Measurements from ENCODE around the gene GFM1.

Gene GFM1

GRCh38 chr3:158728851-158729250 lies 84.5 kb downstream of the GFM1 start:
- Histone ChIP-seq H3K9me3 (ENCODE audit: control insufficient read depth, low read depth, low read length) (no peaks in the 10 kb centered on the region), H3K27me3 (ENCODE audit: control insufficient read depth, insufficient read depth, low read length) (peaks cover 24% of the 10 kb centered on the region), H3K4me3 (ENCODE audit: low read length) (no peak overlapping the region), H3K9ac (ENCODE audit: low read length) (no peak overlapping the region), H3K4me1 (ENCODE audit: control insufficient read depth, low read depth, low read length) (no peaks in the 10 kb centered on the region), H3K36me3 (ENCODE audit: control insufficient read depth, low read depth, low read length) (no peaks in the 10 kb centered on the region), H3K27ac (ENCODE audit: low read length) (no peak overlapping the region)

GRCh38 chr3:158731486-158731885 lies 87.2 kb downstream of the GFM1 start:
- Histone ChIP-seq H3K36me3 (ENCODE audit: control insufficient read depth, low read depth, low read length) (no peaks in the 10 kb centered on the region), H3K4me3 (ENCODE audit: low read length) (peak overlapping the region; percentile 66), H3K4me1 (ENCODE audit: control insufficient read depth, low read depth, low read length) (no peaks in the 10 kb centered on the region), H3K27ac (ENCODE audit: low read length) (no peak overlapping the region), H3K9ac (ENCODE audit: low read length) (no peak overlapping the region), H3K9me3 (ENCODE audit: control insufficient read depth, low read depth, low read length) (peaks cover 3% of the 10 kb centered on the region), H3K27me3 (ENCODE audit: control insufficient read depth, insufficient read depth, low read length) (peaks cover 24% of the 10 kb centered on the region)

DNA sequence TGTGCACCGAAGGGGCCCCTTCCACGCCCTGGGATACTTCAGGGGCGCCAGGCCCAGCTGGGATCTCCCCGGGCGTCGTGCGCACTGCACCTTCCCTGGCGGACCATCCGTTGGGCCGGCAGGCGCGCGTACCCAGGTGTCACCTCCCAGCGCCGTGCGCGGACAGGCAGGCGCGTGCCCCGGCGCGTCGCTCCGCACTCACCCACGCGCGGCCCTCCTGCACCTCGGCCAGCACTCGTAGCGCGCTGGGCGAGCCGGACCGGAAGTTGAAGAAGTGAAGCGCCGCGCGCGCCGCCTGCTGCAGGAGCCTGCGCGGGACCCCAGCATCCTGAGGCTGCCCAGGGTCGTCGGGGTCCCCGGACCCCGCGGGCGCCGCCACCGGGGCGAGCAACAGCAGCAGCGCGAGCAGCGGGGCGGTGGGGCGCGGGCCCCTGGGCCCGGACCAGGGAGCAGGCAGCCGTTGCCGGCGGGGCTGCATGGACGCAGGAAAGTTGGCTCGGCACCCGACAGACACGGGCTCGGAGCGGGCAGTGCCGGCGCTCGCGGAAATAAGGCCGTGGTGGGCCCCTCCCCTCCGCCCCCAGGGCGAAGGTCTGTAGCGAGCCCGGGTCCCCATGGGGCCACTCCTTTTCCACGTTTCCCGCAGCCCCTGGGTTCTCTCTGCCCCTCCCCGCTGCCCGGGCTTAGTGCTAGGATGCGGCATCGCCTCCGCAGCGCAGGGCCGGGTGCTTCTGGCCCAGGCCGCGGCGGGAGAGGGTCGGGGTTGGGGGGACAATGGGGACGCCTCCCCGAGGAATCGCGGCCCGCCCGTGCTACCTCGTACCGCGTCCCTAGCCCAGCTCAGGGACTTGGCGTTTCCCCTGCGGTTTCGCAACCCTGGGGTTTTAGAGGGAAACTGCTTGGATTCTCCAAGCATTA lies 87.9 kb downstream of the GFM1 start, which contains the start of gene RARRES1:
RARRES1 (minus strand) TSS at position 520 of the 918 bp plus-strand sequence; CDS start at position 478, 42 bp downstream.
- no peaks in the 10 kb centered on the region for H3K36me3 ChIP-seq (ENCODE audit: control insufficient read depth, low read depth, low read length)
- peak within 1 kb of the TSS; percentile 42 for H3K9ac ChIP-seq (ENCODE audit: low read length)
- H3K4me3 ChIP-seq (ENCODE audit: low read length) = peak within 1 kb of the TSS; percentile 66
- H3K9me3 ChIP-seq (ENCODE audit: control insufficient read depth, low read depth, low read length) = peaks cover 3% of the 10 kb centered on the region
- no peaks in the 10 kb centered on the region for H3K4me1 ChIP-seq (ENCODE audit: control insufficient read depth, low read depth, low read length)
- no peak within 1 kb of the TSS for H3K27ac ChIP-seq (ENCODE audit: low read length)
- H3K27me3 ChIP-seq (ENCODE audit: control insufficient read depth, insufficient read depth, low read length) = peaks cover 24% of the 10 kb centered on the region

GRCh38 chr3:158732856-158733200 lies 88.5 kb downstream of the GFM1 start:
- no peak overlapping the region for H3K27ac ChIP-seq (ENCODE audit: low read length)
- H3K4me1 ChIP-seq (ENCODE audit: control insufficient read depth, low read depth, low read length) = no peaks in the 10 kb centered on the region
- peak overlapping the region; percentile 42 for H3K9ac ChIP-seq (ENCODE audit: low read length)
- H3K4me3 ChIP-seq (ENCODE audit: low read length) = peak overlapping the region; percentile 66
- peaks cover 24% of the 10 kb centered on the region for H3K27me3 ChIP-seq (ENCODE audit: control insufficient read depth, insufficient read depth, low read length)
- H3K9me3 ChIP-seq (ENCODE audit: control insufficient read depth, low read depth, low read length) = peaks cover 3% of the 10 kb centered on the region
- H3K36me3 ChIP-seq (ENCODE audit: control insufficient read depth, low read depth, low read length) = no peaks in the 10 kb centered on the region

- Histone ChIP-seq H3K27ac (ENCODE audit: low read length) (no peak overlapping the region), H3K9ac (ENCODE audit: low read length) (no peak overlapping the region), H3K9me3 (ENCODE audit: control insufficient read depth, low read depth, low read length) (peaks cover 3% of the 10 kb centered on the region), H3K4me1 (ENCODE audit: control insufficient read depth, low read depth, low read length) (no peaks in the 10 kb centered on the region), H3K36me3 (ENCODE audit: control insufficient read depth, low read depth, low read length) (no peaks in the 10 kb centered on the region), H3K4me3 (ENCODE audit: low read length) (no peak overlapping the region), H3K27me3 (ENCODE audit: control insufficient read depth, insufficient read depth, low read length) (peaks cover 24% of the 10 kb centered on the region)
These were observed 89.3 kb downstream of the GFM1 start for GRCh38 chr3:158733656-158734055.

DNA sequence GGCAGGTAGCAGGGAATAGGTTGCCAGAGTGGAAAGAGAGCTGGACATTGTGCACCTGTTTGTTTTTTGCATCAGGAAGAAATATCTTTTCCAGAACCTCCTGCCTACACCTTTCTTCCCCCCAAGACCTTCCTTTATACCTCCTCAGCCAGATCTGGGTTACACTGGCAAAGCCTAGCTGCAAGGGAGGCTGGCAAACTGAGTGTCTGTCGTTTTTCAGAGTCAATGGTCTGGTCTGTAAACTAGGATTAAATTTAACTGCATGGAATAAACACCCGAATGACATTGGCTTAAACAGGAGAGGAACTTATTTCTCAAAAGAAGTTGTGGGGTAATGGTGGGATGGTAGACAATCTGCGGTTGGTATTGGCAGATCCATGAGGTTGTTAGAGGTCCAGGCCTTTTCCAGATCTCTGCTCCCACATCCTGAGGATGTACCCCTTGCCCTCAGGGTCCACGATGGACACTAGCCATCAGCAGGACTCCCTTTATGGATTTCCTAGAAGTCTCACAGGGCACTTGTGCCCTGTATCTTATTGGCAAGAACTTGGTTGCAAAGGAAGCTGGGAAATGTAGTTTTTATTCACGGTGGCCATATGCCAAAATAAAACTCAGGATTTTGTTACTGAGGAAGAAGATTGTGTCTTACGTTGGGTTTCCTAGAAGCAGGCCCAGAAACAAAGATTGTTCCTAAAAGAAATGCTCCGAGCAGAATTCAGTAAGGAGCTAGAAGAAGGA lies 91.1 kb downstream of the GFM1 start:
- Histone ChIP-seq H3K4me3 (ENCODE audit: low read length) (no peak overlapping the region), H3K9ac (ENCODE audit: low read length) (no peak overlapping the region), H3K9me3 (ENCODE audit: control insufficient read depth, low read depth, low read length) (peaks cover 3% of the 10 kb centered on the region), H3K4me1 (ENCODE audit: control insufficient read depth, low read depth, low read length) (no peaks in the 10 kb centered on the region), H3K36me3 (ENCODE audit: control insufficient read depth, low read depth, low read length) (no peaks in the 10 kb centered on the region), H3K27ac (ENCODE audit: low read length) (no peak overlapping the region), H3K27me3 (ENCODE audit: control insufficient read depth, insufficient read depth, low read length) (peaks cover 24% of the 10 kb centered on the region)

DNA sequence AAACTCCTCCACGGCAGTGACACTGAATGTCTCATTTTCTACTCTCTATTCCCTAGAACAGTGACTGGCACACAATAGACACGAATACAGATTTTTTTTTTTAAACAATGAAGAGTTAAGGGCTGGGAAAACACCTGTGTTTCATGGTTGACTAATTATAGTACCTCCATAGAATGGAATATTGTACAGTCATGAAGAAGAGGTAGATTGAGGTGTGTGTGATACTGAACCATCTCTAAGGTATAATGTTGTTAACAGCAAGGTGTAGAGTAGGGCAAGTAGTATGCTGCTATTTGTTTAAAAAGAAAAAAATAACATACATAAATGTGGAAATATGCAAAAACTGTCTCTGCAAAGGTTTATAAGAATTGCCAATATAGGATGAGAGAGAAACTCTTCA lies 93.1 kb downstream of the GFM1 start:
- Histone ChIP-seq H3K36me3 (ENCODE audit: control insufficient read depth, low read depth, low read length) (no peaks in the 10 kb centered on the region), H3K4me3 (ENCODE audit: low read length) (no peak overlapping the region), H3K27me3 (ENCODE audit: control insufficient read depth, insufficient read depth, low read length) (peaks cover 12% of the 10 kb centered on the region), H3K4me1 (ENCODE audit: control insufficient read depth, low read depth, low read length) (no peaks in the 10 kb centered on the region), H3K9me3 (ENCODE audit: control insufficient read depth, low read depth, low read length) (peaks cover 3% of the 10 kb centered on the region), H3K9ac (ENCODE audit: low read length) (no peak overlapping the region), H3K27ac (ENCODE audit: low read length) (no peak overlapping the region)

- Histone ChIP-seq H3K9me3 (ENCODE audit: control insufficient read depth, low read depth, low read length) (peaks cover 3% of the 10 kb centered on the region), H3K36me3 (ENCODE audit: control insufficient read depth, low read depth, low read length) (no peaks in the 10 kb centered on the region), H3K27ac (ENCODE audit: low read length) (no peak overlapping the region), H3K4me1 (ENCODE audit: control insufficient read depth, low read depth, low read length) (no peaks in the 10 kb centered on the region), H3K4me3 (ENCODE audit: low read length) (no peak overlapping the region), H3K9ac (ENCODE audit: low read length) (no peak overlapping the region), H3K27me3 (ENCODE audit: control insufficient read depth, insufficient read depth, low read length) (peaks cover 5% of the 10 kb centered on the region)
These were observed 93.8 kb downstream of the GFM1 start for GRCh38 chr3:158737976-158738615.

DNA sequence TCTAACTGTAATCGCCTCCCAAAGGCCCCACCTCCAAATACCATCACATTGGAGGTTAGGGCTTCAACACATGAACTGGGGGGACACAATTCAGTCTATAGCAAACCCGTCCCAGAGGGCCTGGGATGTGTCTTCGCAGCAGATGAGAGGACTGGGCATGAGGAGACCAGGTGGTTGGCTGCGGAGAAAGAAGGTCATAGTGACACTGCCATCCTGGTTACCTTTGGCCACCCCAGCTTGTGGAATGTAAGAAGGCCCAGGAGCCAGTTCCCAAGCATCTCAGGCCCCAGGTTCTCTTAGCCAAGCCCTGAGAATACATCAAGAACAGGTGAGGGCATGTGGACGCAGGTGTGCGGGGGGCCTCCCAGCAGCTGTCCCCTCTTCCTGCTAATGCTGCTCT lies 94.3 kb downstream of the GFM1 start:
- Histone ChIP-seq H3K27me3 (ENCODE audit: control insufficient read depth, insufficient read depth, low read length) (no peaks in the 10 kb centered on the region), H3K36me3 (ENCODE audit: control insufficient read depth, low read depth, low read length) (no peaks in the 10 kb centered on the region), H3K9ac (ENCODE audit: low read length) (no peak overlapping the region), H3K27ac (ENCODE audit: low read length) (no peak overlapping the region), H3K9me3 (ENCODE audit: control insufficient read depth, low read depth, low read length) (peaks cover 3% of the 10 kb centered on the region), H3K4me3 (ENCODE audit: low read length) (no peak overlapping the region), H3K4me1 (ENCODE audit: control insufficient read depth, low read depth, low read length) (no peaks in the 10 kb centered on the region)

- no peaks in the 10 kb centered on the region for H3K27me3 ChIP-seq (ENCODE audit: control insufficient read depth, insufficient read depth, low read length)
- no peak overlapping the region for H3K9ac ChIP-seq (ENCODE audit: low read length)
- H3K4me1 ChIP-seq (ENCODE audit: control insufficient read depth, low read depth, low read length) = no peaks in the 10 kb centered on the region
- H3K4me3 ChIP-seq (ENCODE audit: low read length) = no peak overlapping the region
- peaks cover 3% of the 10 kb centered on the region for H3K9me3 ChIP-seq (ENCODE audit: control insufficient read depth, low read depth, low read length)
- H3K36me3 ChIP-seq (ENCODE audit: control insufficient read depth, low read depth, low read length) = no peaks in the 10 kb centered on the region
- H3K27ac ChIP-seq (ENCODE audit: low read length) = no peak overlapping the region
These were observed 94.8 kb downstream of the GFM1 start for GRCh38 chr3:158739078-158739477.

- H3K36me3 ChIP-seq (ENCODE audit: control insufficient read depth, low read depth, low read length) = no peaks in the 10 kb centered on the region
- peaks cover 3% of the 10 kb centered on the region for H3K9me3 ChIP-seq (ENCODE audit: control insufficient read depth, low read depth, low read length)
- H3K4me3 ChIP-seq (ENCODE audit: low read length) = no peak overlapping the region
- no peaks in the 10 kb centered on the region for H3K27me3 ChIP-seq (ENCODE audit: control insufficient read depth, insufficient read depth, low read length)
- no peaks in the 10 kb centered on the region for H3K4me1 ChIP-seq (ENCODE audit: control insufficient read depth, low read depth, low read length)
- H3K27ac ChIP-seq (ENCODE audit: low read length) = no peak overlapping the region
- no peak overlapping the region for H3K9ac ChIP-seq (ENCODE audit: low read length)
These were observed 95.3 kb downstream of the GFM1 start for GRCh38 chr3:158739661-158740060.

Measured in iPS-18a (cell line).